ENCODE results near the gene RAD9A. TPM values are rescaled to one million over a fixed set of nuclear protein-coding genes. Genes with fewer than 3 reads are reported as not detected.
"Not testable (repeated sequence)": the region's sequence is repeated elsewhere in the genome, so short reads cannot be mapped to it uniquely, and the experiment has no call there.

RAD9A gene
- total and polyA plus RNA-seq, 2 experiments from 2014 or later, result 3.9 to 4.6 TPM

- Histone ChIP-seq H4K20me1 (ENCODE audit: insufficient read depth) (no peaks in the 10 kb centered on the region), H3K79me2 (ENCODE audit: insufficient read depth) (peaks cover 24% of the 10 kb centered on the region), H3K9ac (peak within 1 kb of the TSS; percentile 95), H3K36me3 (ENCODE audit: low read depth) (peaks cover 7% of the 10 kb centered on the region; the same call in 1 of the 2 replicates), H3K4me1 (ENCODE audit: insufficient read depth) (peaks cover 8% of the 10 kb centered on the region), H3K9me2 (ENCODE audit: insufficient read depth) (no peaks in the 10 kb centered on the region), H3K27ac (peak within 1 kb of the TSS; percentile 81), H3K4me2 (ENCODE audit: unreplicated experiment) (peak within 1 kb of the TSS; percentile 97), H3F3A (ENCODE audit: insufficient read depth) (no peaks in the 10 kb centered on the region), H3K9me3 (ENCODE audit: low read depth) (no peaks in the 10 kb centered on the region), H3K27me3 (replicated peaks; ENCODE audit: insufficient read depth) (no peaks in the 10 kb centered on the region), H3K4me3 (peak within 1 kb of the TSS; percentile 91), H2AFZ (peak within 1 kb of the TSS; percentile 98)
- DNase-seq, result peak; percentile 96
- TF ChIP-seq EZH2phosphoT487 (IDR thresholded peaks at IDR 0.05; ENCODE audit: insufficient read depth, low read depth), result no peak
- no peak for TF ChIP-seq EZH2 (IDR thresholded peaks at IDR 0.05; ENCODE audit: insufficient read depth, poor library complexity, severe bottlenecking)
- in situ Hi-C loops (cut with MboI), result no loop called here
- WGBS, 2 experiments (ENCODE audit: low coverage in 1 of 2, low lambda C conversion rate in 2 of 2, missing lambda C conversion rate in 2 of 2), result 1% methylated on average over 13 to 54 of the region's 73 CpGs
Observed at GRCh38 chr11:67401495-67402191, 9.9 kb downstream of the RAD9A start, which contains the start of gene PPP1CA. TSS of gene PPP1CA (minus strand) at chr11:67401858. CDS start at chr11:67401782, 76 bp downstream.

GRCh38 chr11:67402192-67402839 is 10.5 kb downstream of the RAD9A start:
- H3F3A ChIP-seq (ENCODE audit: insufficient read depth); H3K9me3 ChIP-seq (ENCODE audit: low read depth); H3K27me3 ChIP-seq (replicated peaks; ENCODE audit: insufficient read depth); H3K9me2 ChIP-seq (ENCODE audit: insufficient read depth); H3K36me3 ChIP-seq (ENCODE audit: low read depth); H3K4me1 ChIP-seq (ENCODE audit: insufficient read depth); DNase-seq; in situ Hi-C loops (cut with MboI); H4K20me1 ChIP-seq (ENCODE audit: insufficient read depth): not testable (repeated sequence)
- peak overlapping the region; percentile 85 for H3K4me2 ChIP-seq (ENCODE audit: unreplicated experiment)
- peak overlapping the region; percentile 70 for H3K4me3 ChIP-seq
- peaks cover 24% of the 10 kb centered on the region for H3K79me2 ChIP-seq (ENCODE audit: insufficient read depth)
- peak overlapping the region; percentile 95 for H3K9ac ChIP-seq
- peak overlapping the region; percentile 98 for H2AFZ ChIP-seq
- peak overlapping the region; percentile 74 for H3K27ac ChIP-seq
- 50 to 59% methylated on average over 19 of the region's 19 CpGs for WGBS, 2 experiments (ENCODE audit: low coverage in 1 of 2, low lambda C conversion rate in 2 of 2, missing lambda C conversion rate in 2 of 2)

- peaks cover 24% of the 10 kb centered on the region for H3K79me2 ChIP-seq (ENCODE audit: insufficient read depth)
- H3F3A ChIP-seq (ENCODE audit: insufficient read depth); H3K36me3 ChIP-seq (ENCODE audit: low read depth); H3K9me2 ChIP-seq (ENCODE audit: insufficient read depth); H3K27me3 ChIP-seq (replicated peaks; ENCODE audit: insufficient read depth); H3K4me3 ChIP-seq; H3K9ac ChIP-seq; DNase-seq; H3K4me1 ChIP-seq (ENCODE audit: insufficient read depth); in situ Hi-C loops (cut with MboI); H3K9me3 ChIP-seq (ENCODE audit: low read depth); H3K4me2 ChIP-seq (ENCODE audit: unreplicated experiment); H4K20me1 ChIP-seq (ENCODE audit: insufficient read depth); H3K27ac ChIP-seq; H2AFZ ChIP-seq: not testable (repeated sequence)
- 95% methylated on average over 9 of the region's 9 CpGs for WGBS, 2 experiments (ENCODE audit: low coverage in 1 of 2, low lambda C conversion rate in 2 of 2, missing lambda C conversion rate in 2 of 2)
Observed at GRCh38 chr11:67403085-67403484, 11.3 kb downstream of the RAD9A start.

- Histone ChIP-seq H3K27me3 (replicated peaks; ENCODE audit: insufficient read depth) (peaks cover 6% of the 10 kb centered on the region; the same call in 1 of the 2 replicates), H3K36me3 (ENCODE audit: low read depth) (no peaks in the 10 kb centered on the region), H3K9me2 (ENCODE audit: insufficient read depth) (no peaks in the 10 kb centered on the region), H3K4me1 (ENCODE audit: insufficient read depth) (peaks cover 6% of the 10 kb centered on the region), H3F3A (ENCODE audit: insufficient read depth) (no peaks in the 10 kb centered on the region), H3K4me2 (ENCODE audit: unreplicated experiment) (no peak overlapping the region), H3K79me2 (ENCODE audit: insufficient read depth) (peaks cover 17% of the 10 kb centered on the region), H3K4me3 (no peak overlapping the region), H3K9me3 (ENCODE audit: low read depth) (no peaks in the 10 kb centered on the region), H3K9ac (no peak overlapping the region), H4K20me1 (ENCODE audit: insufficient read depth) (no peaks in the 10 kb centered on the region), H3K27ac (no peak overlapping the region), H2AFZ (no peak overlapping the region)
- no peak for TF ChIP-seq EZH2 (IDR thresholded peaks at IDR 0.05; ENCODE audit: insufficient read depth, poor library complexity, severe bottlenecking)
- no peak for TF ChIP-seq EZH2phosphoT487 (IDR thresholded peaks at IDR 0.05; ENCODE audit: insufficient read depth, low read depth)
- in situ Hi-C loops (cut with MboI), result no loop called here
- 57 to 61% methylated on average over 12 to 13 of the region's 13 CpGs for WGBS, 2 experiments (ENCODE audit: low coverage in 1 of 2, low lambda C conversion rate in 2 of 2, missing lambda C conversion rate in 2 of 2)
- no peak for DNase-seq
Observed at GRCh38 chr11:67404515-67405195, 12.9 kb downstream of the RAD9A start.

Data from GM23248 (cell line).